ENCODE results near the gene SHISAL2B.
"Not testable (repeated sequence)": the region's sequence is repeated elsewhere in the genome, so short reads cannot be mapped to it uniquely, and the experiment has no call there.

- TF ChIP-seq POLR2A (IDR thresholded peaks at IDR 0.05); POLR2AphosphoS5 (IDR thresholded peaks at IDR 0.05; ENCODE audit: insufficient read depth in 1 of 2, low read depth in 1 of 2); CTCF (IDR thresholded peaks at IDR 0.05): not testable (repeated sequence)
Measured at GRCh38 chr5:64663181-64663580, 27.1 kb upstream of the SHISAL2B start.
